ENCODE measurements around the gene KLHDC4. TPM values are rescaled to one million over a fixed set of nuclear protein-coding genes. Genes with fewer than 3 reads are reported as not detected.

Gene KLHDC4
- total and polyA plus RNA-seq, 9 of the 15 experiments (the other 6 are each of a cell fraction or from before 2014, with no cell fraction given): 1.3 to 68.1 (median 32.8) TPM

- TF ChIP-seq MIER1 (IDR thresholded peaks at IDR 0.05; ENCODE audit: low read depth) (peak; percentile 66; the same call in 1 of the 2 replicates), C11orf30 (IDR thresholded peaks at IDR 0.05; ENCODE audit: low read depth) (peak; percentile 99), NR2F6 (CRISPR knock-in tag; IDR thresholded peaks at IDR 0.05) (no peak), ZBTB11 (CRISPR knock-in tag; IDR thresholded peaks at IDR 0.05) (peak in 1 of 3 experiments; percentile 82; a peak in 3 of 6 replicates), RBM14 (IDR thresholded peaks at IDR 0.05; ENCODE audit: borderline replicate concordance, insufficient read depth, low read depth, low read length) (no peak), REST (IDR thresholded peaks at IDR 0.05; ENCODE audit: borderline replicate concordance) (no peak), REST (CRISPR knock-in tag; IDR thresholded peaks at IDR 0.05; ENCODE audit: low read depth) (no peak), RAD51 (IDR thresholded peaks at IDR 0.05; ENCODE audit: borderline replicate concordance, low read depth) (no peak), NUFIP1 (IDR thresholded peaks at IDR 0.05; ENCODE audit: partially characterized antibody) (no peak)
- TF ChIP-seq, protein P1, sequence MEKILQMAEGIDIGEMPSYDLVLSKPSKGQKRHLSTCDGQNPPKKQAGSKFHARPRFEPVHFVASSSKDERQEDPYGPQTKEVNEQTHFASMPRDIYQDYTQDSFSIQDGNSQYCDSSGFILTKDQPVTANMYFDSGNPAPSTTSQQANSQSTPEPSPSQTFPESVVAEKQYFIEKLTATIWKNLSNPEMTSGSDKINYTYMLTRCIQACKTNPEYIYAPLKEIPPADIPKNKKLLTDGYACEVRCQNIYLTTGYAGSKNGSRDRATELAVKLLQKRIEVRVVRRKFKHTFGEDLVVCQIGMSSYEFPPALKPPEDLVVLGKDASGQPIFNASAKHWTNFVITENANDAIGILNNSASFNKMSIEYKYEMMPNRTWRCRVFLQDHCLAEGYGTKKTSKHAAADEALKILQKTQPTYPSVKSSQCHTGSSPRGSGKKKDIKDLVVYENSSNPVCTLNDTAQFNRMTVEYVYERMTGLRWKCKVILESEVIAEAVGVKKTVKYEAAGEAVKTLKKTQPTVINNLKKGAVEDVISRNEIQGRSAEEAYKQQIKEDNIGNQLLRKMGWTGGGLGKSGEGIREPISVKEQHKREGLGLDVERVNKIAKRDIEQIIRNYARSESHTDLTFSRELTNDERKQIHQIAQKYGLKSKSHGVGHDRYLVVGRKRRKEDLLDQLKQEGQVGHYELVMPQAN (IDR thresholded peaks at IDR 0.05; ENCODE audit: borderline replicate concordance): peak; percentile 96
- TF ChIP-seq, protein P2, sequence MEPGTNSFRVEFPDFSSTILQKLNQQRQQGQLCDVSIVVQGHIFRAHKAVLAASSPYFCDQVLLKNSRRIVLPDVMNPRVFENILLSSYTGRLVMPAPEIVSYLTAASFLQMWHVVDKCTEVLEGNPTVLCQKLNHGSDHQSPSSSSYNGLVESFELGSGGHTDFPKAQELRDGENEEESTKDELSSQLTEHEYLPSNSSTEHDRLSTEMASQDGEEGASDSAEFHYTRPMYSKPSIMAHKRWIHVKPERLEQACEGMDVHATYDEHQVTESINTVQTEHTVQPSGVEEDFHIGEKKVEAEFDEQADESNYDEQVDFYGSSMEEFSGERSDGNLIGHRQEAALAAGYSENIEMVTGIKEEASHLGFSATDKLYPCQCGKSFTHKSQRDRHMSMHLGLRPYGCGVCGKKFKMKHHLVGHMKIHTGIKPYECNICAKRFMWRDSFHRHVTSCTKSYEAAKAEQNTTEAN (CRISPR knock-in tag; IDR thresholded peaks at IDR 0.05): no peak
Measured at GRCh38 chr16:87765776-87766484, at the start of gene KLHDC4 (continued).
